Peyer's patch (tissue), 4 donors: ENCODE measurements around the gene E4F1. TPM values are rescaled to one million over a fixed set of nuclear protein-coding genes. Genes with fewer than 3 reads are reported as not detected.

Experiments used
- DNase-seq, 3 donors: peaks; one replicate each; pipeline ENCODE4 v3.0.0-alpha.2; 2017 to 2019
- H3K27ac ChIP-seq, 4 donors: fragments of 200-600 bp; sonication (generic); one replicate each; pipeline ENCODE4 v1.5.1; 2016 to 2019
- H3K27me3 ChIP-seq, 2 donors: fragments of 200-600 bp; sonication (generic); one replicate each; pipeline ENCODE4 v1.5.1; 2019
- H3K36me3 ChIP-seq, 3 donors: fragments of 200-600 bp; sonication (generic); one replicate each; pipeline ENCODE4 v1.5.1; 2016 to 2019
- H3K4me1 ChIP-seq, 4 donors: fragments of 200-600 bp; sonication (generic); one replicate each; pipeline ENCODE4 v1.5.1; 2016 to 2019
- H3K4me3 ChIP-seq, 4 donors: fragments of 200-600 bp; sonication (generic); 1 replicate in 3 of 4; 2 replicates in 1 of 4; pipeline ENCODE4 v1.5.1; 2016 to 2019; ENCODE audit warnings: mild to moderate bottlenecking in 1 of 4
- H3K9me3 ChIP-seq, 4 donors: fragments of 200-600 bp; sonication (generic); one replicate each; pipeline ENCODE4 v1.5.1; 2016 to 2019; ENCODE audit warnings: mild to moderate bottlenecking in 1 of 4
- CTCF ChIP-seq, 6 experiments: fragments of 450-650 bp in 4 of 6; fragments of 200-600 bp in 2 of 6; sonication (generic) in 1 of 6; IDR thresholded peaks; one replicate each; pipeline ENCODE4 v1.5.1; 2017 to 2019; ENCODE audit warnings: antibody characterized with exemption in 6 of 6, mild to moderate bottlenecking in 3 of 6, moderate library complexity in 1 of 6
- POLR2A ChIP-seq, 2 donors: fragments of 450-650 bp; IDR thresholded peaks; one replicate each; pipeline ENCODE4 v1.5.1; 2017; ENCODE audit warnings: antibody characterized with exemption in 2 of 2, mild to moderate bottlenecking in 2 of 2, moderate library complexity in 2 of 2
- total RNA-seq, 4 donors: library from RNA; depleted of rRNA; stranded (reverse); fragments of >200 nt; gene quantifications; one replicate each; pipeline ENCODE4 v1.1.0, GENCODE V29; 2016

The E4F1 gene
- total RNA-seq, 4 donors from 2014 or later = 35.6 to 124 (median 76.2) TPM

- Histone ChIP-seq H3K27ac (no peak overlapping the region), H3K9me3 (no peaks in the 10 kb centered on the region), H3K4me1 (peaks cover 5 to 28% (median 14%) of the 10 kb centered on the region in 4 donors), H3K4me3 (no peak overlapping the region), H3K27me3 (peaks cover 0 to 19% of the 10 kb centered on the region in 2 donors), H3K36me3 (peaks cover 0 to 52% (median 0%) of the 10 kb centered on the region in 3 donors)
- TF ChIP-seq POLR2A (IDR thresholded peaks at IDR 0.05) = no peak
- TF ChIP-seq CTCF (IDR thresholded peaks at IDR 0.05) = no peak
- DNase-seq = no peak
Measured at GRCh38 chr16:2235695-2236336, 12.4 kb downstream of the E4F1 start.

GRCh38 chr16:2236337-2237101 is 13.1 kb downstream of the E4F1 start, which contains the start of gene DNASE1L2:
DNASE1L2 (plus strand) TSS chr16:2236444; CDS start chr16:2236817, 373 bp downstream.
- H3K4me1 ChIP-seq = peaks cover 5 to 28% (median 14%) of the 10 kb centered on the region in 4 donors
- DNase-seq = no peak
- no peak within 1 kb of the TSS for H3K27ac ChIP-seq
- H3K36me3 ChIP-seq = peaks cover 0 to 50% (median 0%) of the 10 kb centered on the region in 3 donors
- TF ChIP-seq POLR2A (IDR thresholded peaks at IDR 0.05) = no peak
- no peak for TF ChIP-seq CTCF (IDR thresholded peaks at IDR 0.05)
- H3K27me3 ChIP-seq = peaks cover 0 to 19% of the 10 kb centered on the region in 2 donors
- H3K9me3 ChIP-seq = no peaks in the 10 kb centered on the region
- H3K4me3 ChIP-seq = peak within 1 kb of the TSS in 2 of 4 donors; percentile 19 to 26

GRCh38 chr16:2237102-2237482 is 13.7 kb downstream of the E4F1 start:
- H3K27me3 ChIP-seq = peaks cover 0 to 19% of the 10 kb centered on the region in 2 donors
- peak overlapping the region in 2 of 4 donors; percentile 19 to 26 for H3K4me3 ChIP-seq
- H3K27ac ChIP-seq = no peak overlapping the region
- no peaks in the 10 kb centered on the region for H3K9me3 ChIP-seq
- TF ChIP-seq CTCF (IDR thresholded peaks at IDR 0.05) = no peak
- TF ChIP-seq POLR2A (IDR thresholded peaks at IDR 0.05) = no peak
- H3K36me3 ChIP-seq = peaks cover 0 to 50% (median 0%) of the 10 kb centered on the region in 3 donors
- no peak for DNase-seq
- H3K4me1 ChIP-seq = peaks cover 5 to 28% (median 14%) of the 10 kb centered on the region in 4 donors

- H3K27ac ChIP-seq = no peak overlapping the region
- H3K4me3 ChIP-seq = no peak overlapping the region
- DNase-seq = no peak
- H3K4me1 ChIP-seq = peaks cover 5 to 28% (median 14%) of the 10 kb centered on the region in 4 donors
- H3K27me3 ChIP-seq = peaks cover 0 to 19% of the 10 kb centered on the region in 2 donors
- peaks cover 0 to 50% (median 0%) of the 10 kb centered on the region in 3 donors for H3K36me3 ChIP-seq
- TF ChIP-seq CTCF (IDR thresholded peaks at IDR 0.05) = no peak
- no peak for TF ChIP-seq POLR2A (IDR thresholded peaks at IDR 0.05)
- H3K9me3 ChIP-seq = no peaks in the 10 kb centered on the region
Measured at GRCh38 chr16:2237493-2238149, 14.2 kb downstream of the E4F1 start.

GRCh38 chr16:2238150-2238837 is 14.9 kb downstream of the E4F1 start:
- TF ChIP-seq POLR2A (IDR thresholded peaks at IDR 0.05) (no peak), CTCF (IDR thresholded peaks at IDR 0.05) (no peak)
- H3K36me3 ChIP-seq = peaks cover 0 to 50% (median 0%) of the 10 kb centered on the region in 3 donors
- DNase-seq = no peak

More at GRCh38 chr16:2238150-2238837, 14.9 kb downstream of the E4F1 start:
- H3K27ac ChIP-seq = no peak overlapping the region
- no peak overlapping the region for H3K4me3 ChIP-seq
- H3K27me3 ChIP-seq = peaks cover 0 to 19% of the 10 kb centered on the region in 2 donors
- no peaks in the 10 kb centered on the region for H3K9me3 ChIP-seq
- H3K4me1 ChIP-seq = peaks cover 5 to 28% (median 14%) of the 10 kb centered on the region in 4 donors
